ENCODE data around the gene SPACDR. TPM values are rescaled to one million over a fixed set of nuclear protein-coding genes. Genes with fewer than 3 reads are reported as not detected.

Gene SPACDR
- total and polyA plus RNA-seq, 2 donors, result 0.76 to 2.4 TPM

DNA sequence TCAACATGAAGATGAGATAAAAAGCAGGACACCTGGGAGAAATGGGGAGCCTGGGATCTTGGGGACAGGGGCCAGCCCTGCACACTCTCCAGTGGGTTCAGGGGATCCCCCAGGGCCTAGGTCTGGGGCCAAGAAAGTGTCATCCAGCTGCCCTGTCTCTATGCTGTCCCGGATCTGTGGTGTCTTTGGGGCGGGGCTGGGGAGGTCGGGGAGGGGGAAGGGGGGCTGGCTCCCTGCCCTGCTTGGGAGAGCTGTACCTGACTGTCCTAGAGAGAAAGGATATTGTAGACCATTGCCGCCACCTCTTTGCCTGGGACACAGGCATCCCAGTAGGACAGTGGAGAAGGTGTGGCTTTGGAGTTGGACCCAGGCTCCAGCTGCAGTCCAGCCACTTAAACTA lies 7.0 kb upstream of the SPACDR start:
- Histone ChIP-seq H3K36me3 (ENCODE audit: control insufficient read depth in 2 of 2, insufficient read depth in 2 of 2, low read length in 1 of 2) (peaks cover 65 to 84% of the 10 kb centered on the region in 2 donors), H3K4me3 (ENCODE audit: low read length in 2 of 2) (no peak overlapping the region), H3K4me1 (ENCODE audit: control insufficient read depth in 2 of 2, insufficient read depth in 2 of 2, low read length in 2 of 2) (peaks cover 6 to 42% of the 10 kb centered on the region in 2 donors), H3K27ac (ENCODE audit: low read depth in 1 of 2, low read length in 1 of 2) (no peak overlapping the region), H3K9me3 (ENCODE audit: control insufficient read depth in 2 of 2, insufficient read depth in 1 of 2, low read length in 1 of 2) (no peaks in the 10 kb centered on the region), H3K27me3 (ENCODE audit: control insufficient read depth in 2 of 2, insufficient read depth in 1 of 2, low read length in 1 of 2) (no peaks in the 10 kb centered on the region)
- 89% methylated on average over 4 of the region's 4 CpGs for WGBS
- no peak for DNase-seq (ENCODE audit: low read depth in 6 of 9, low spot score in 9 of 9)

DNA sequence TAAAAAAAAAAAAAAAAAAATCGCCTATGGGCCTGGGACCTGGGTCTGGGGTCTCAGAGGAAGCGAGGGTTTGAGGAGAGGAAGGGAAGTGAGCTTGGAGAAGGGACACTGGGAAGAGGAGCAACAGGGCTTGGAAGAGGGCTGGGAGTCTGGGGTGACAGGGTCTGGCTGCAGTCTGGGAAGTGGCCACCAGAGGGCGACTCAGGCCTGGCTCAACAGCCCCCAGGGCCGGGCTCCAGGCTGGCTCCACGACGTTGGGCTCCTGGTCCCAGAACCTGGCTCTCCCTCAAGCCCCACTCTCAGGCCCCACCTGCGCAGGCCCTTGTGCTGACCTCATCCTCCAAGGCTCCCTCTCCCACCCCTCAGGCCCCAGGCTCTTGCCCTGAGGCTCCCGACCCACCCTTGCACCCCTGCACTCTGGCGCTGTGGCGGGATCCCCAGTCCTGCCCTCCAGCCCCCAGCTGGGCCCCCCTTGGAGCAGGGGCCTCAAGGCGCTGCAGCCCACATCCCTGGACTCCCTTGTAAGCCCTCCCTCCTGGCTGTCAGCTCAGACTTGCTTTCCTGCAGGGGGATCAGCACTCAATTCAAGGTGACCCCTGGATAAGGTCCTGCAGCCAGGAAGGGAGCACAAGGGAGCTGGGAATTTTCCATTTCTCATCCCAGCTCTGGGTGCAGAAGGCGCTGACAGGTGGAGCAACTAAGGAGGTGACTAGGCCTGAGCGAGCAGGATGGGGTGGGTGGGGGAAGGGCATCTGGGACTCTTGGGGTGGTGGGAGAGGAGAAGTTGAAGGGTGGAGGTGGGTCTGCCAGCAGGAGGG lies 5.4 kb upstream of the SPACDR start:
- no peak overlapping the region for H3K4me3 ChIP-seq (ENCODE audit: low read length in 2 of 2)
- H3K36me3 ChIP-seq (ENCODE audit: control insufficient read depth in 2 of 2, insufficient read depth in 2 of 2, low read length in 1 of 2), result peaks cover 58 to 79% of the 10 kb centered on the region in 2 donors
- H3K27ac ChIP-seq (ENCODE audit: low read depth in 1 of 2, low read length in 1 of 2), result no peak overlapping the region
- 40% methylated on average over 13 of the region's 13 CpGs for WGBS
- no peaks in the 10 kb centered on the region for H3K9me3 ChIP-seq (ENCODE audit: control insufficient read depth in 2 of 2, insufficient read depth in 1 of 2, low read length in 1 of 2)
- DNase-seq (ENCODE audit: low read depth in 6 of 9, low spot score in 9 of 9), result peak in 4 of 9 donors; percentile 72 to 80 (median 74)
- peaks cover 0 to 26% of the 10 kb centered on the region in 2 donors for H3K4me1 ChIP-seq (ENCODE audit: control insufficient read depth in 2 of 2, insufficient read depth in 2 of 2, low read length in 2 of 2)
- H3K27me3 ChIP-seq (ENCODE audit: control insufficient read depth in 2 of 2, insufficient read depth in 1 of 2, low read length in 1 of 2), result no peaks in the 10 kb centered on the region

DNA sequence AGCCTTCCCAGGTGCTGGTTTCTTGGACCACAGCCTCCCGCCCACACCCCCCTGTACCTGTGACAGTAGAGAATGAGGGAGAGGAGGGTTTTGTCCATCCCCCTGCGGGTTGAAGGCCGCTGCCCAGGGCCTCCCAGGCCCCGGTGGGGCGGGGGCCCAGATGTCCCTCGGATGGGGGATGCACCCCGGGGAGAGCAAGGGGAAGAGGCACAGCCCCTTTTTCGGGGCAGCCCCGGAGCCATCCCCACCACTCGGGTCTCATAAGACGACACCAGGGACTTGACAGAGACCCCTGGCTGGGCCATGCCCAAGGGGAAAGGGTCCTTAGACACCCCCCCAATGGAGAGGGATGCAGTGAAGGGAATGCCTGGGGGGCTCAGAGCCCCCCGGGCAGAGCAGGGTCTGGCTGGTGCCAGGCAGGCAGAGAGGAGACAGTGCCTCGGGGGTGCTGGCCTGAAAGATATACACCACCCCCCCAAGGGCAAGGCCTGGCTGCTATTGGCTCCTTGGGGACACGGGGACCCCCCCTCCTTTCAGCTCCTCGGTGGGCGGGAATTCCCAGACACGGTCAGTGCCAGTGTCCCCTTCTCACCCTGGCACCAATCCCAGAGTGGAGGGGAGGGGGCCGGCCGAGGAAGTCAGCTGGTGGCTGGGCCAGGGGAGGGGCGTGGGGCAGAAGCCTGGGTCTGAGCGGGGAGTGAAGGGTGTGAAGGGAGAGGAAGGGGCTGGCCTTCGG lies 3.7 kb upstream of the SPACDR start:
- Histone ChIP-seq H3K36me3 (ENCODE audit: control insufficient read depth in 2 of 2, insufficient read depth in 2 of 2, low read length in 1 of 2) (peaks cover 50 to 77% of the 10 kb centered on the region in 2 donors), H3K4me1 (ENCODE audit: control insufficient read depth in 2 of 2, insufficient read depth in 2 of 2, low read length in 2 of 2) (peaks cover 0 to 17% of the 10 kb centered on the region in 2 donors), H3K4me3 (ENCODE audit: low read length in 2 of 2) (no peak overlapping the region), H3K27me3 (ENCODE audit: control insufficient read depth in 2 of 2, insufficient read depth in 1 of 2, low read length in 1 of 2) (no peaks in the 10 kb centered on the region), H3K9me3 (ENCODE audit: control insufficient read depth in 2 of 2, insufficient read depth in 1 of 2, low read length in 1 of 2) (no peaks in the 10 kb centered on the region), H3K27ac (ENCODE audit: low read depth in 1 of 2, low read length in 1 of 2) (no peak overlapping the region)
- no peak for DNase-seq (ENCODE audit: low read depth in 6 of 9, low spot score in 9 of 9)
- WGBS, result 95% methylated on average over 22 of the region's 22 CpGs

DNA sequence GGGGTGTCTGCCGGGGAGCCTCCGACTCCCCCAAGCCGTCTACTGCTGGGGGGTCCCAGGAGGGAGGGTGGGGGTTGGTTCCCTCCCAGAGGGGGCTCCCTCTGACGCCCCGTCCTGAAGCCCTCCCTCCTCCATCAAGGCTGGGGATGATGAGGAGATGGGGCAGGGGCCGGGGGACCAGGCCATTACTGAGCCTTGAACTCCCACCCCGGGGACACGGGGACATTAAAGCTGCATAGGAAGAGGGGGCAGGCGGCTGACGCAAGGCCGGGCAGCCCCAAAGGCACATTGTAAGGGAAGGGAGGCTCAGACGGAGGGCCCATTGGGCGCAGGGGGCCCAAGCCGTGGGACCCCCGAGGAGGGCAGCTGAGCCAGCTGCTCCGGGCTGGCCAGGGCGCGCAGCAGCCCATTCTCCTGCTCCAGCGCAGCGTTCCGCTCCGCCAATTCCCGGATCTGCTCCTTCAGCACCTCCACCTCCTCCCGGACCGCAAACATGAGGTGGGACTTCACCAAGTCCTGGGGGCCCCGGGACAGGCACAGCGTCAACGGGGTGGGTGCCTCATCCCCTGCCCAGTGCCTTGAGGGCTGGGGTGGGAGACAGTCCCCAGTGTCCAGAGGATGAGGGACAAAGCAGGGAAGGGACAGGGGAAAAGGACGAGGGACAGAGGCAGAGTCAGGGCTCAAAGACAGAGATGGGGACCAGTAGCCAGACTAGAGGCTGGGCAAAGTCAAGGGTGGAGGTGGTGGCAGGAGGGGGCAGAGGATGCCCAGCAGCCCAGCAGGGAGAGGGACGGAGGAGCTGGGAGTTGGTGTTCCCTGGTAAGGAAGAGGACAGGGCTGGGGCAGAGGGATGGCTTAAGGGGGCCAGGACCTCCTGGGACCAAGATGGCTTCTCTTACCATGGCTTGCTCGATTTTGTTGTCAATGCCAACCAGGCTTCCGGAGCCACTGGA lies 2.9 kb upstream of the SPACDR start:
- peaks cover 41 to 72% of the 10 kb centered on the region in 2 donors for H3K36me3 ChIP-seq (ENCODE audit: control insufficient read depth in 2 of 2, insufficient read depth in 2 of 2, low read length in 1 of 2)
- WGBS, result 97% methylated on average over 32 of the region's 32 CpGs
- H3K9me3 ChIP-seq (ENCODE audit: control insufficient read depth in 2 of 2, insufficient read depth in 1 of 2, low read length in 1 of 2), result no peaks in the 10 kb centered on the region
- H3K4me3 ChIP-seq (ENCODE audit: low read length in 2 of 2), result no peak overlapping the region
- DNase-seq (ENCODE audit: low read depth in 6 of 9, low spot score in 9 of 9), result no peak
- no peak overlapping the region for H3K27ac ChIP-seq (ENCODE audit: low read depth in 1 of 2, low read length in 1 of 2)
- peaks cover 0 to 15% of the 10 kb centered on the region in 2 donors for H3K4me1 ChIP-seq (ENCODE audit: control insufficient read depth in 2 of 2, insufficient read depth in 2 of 2, low read length in 2 of 2)
- no peaks in the 10 kb centered on the region for H3K27me3 ChIP-seq (ENCODE audit: control insufficient read depth in 2 of 2, insufficient read depth in 1 of 2, low read length in 1 of 2)

DNA sequence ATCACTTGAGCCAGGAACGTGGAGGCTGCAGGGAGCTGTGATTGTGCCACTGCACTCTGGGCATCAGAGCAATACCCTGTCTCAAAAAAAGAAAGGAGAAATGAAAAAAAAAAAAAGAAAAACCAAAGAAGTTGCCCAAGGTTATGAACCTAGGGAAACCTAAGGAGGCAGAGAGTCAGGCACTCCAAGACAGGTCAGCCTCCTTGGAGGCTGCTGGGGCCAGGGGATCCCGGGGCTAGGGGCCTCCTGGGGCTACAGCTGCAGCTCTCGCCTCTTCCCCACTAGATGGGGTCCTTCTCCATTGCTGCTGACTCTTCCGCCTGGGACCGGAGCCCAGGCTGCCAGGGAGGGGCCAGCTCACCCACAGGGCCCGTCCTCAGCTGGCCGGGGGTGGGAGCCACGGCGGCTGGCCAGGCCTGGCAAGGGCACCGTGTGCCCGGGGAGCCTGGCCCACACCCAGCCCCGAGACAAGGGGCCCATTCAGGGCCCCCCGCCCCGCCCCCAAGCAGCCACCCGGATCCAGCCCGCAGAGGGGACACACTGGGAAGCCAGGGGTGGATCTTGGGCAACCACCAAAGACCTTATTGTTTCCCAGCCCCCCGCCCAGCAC lies 1.7 kb upstream of the SPACDR start:
- H3K4me1 ChIP-seq (ENCODE audit: control insufficient read depth in 2 of 2, insufficient read depth in 2 of 2, low read length in 2 of 2), result peaks cover 0 to 15% of the 10 kb centered on the region in 2 donors
- DNase-seq (ENCODE audit: low read depth in 6 of 9, low spot score in 9 of 9), result no peak
- peaks cover 38 to 68% of the 10 kb centered on the region in 2 donors for H3K36me3 ChIP-seq (ENCODE audit: control insufficient read depth in 2 of 2, insufficient read depth in 2 of 2, low read length in 1 of 2)
- WGBS, result 74% methylated on average over 17 of the region's 17 CpGs
- H3K27ac ChIP-seq (ENCODE audit: low read depth in 1 of 2, low read length in 1 of 2), result no peak overlapping the region
- H3K9me3 ChIP-seq (ENCODE audit: control insufficient read depth in 2 of 2, insufficient read depth in 1 of 2, low read length in 1 of 2), result no peaks in the 10 kb centered on the region
- no peak overlapping the region for H3K4me3 ChIP-seq (ENCODE audit: low read length in 2 of 2)
- H3K27me3 ChIP-seq (ENCODE audit: control insufficient read depth in 2 of 2, insufficient read depth in 1 of 2, low read length in 1 of 2), result no peaks in the 10 kb centered on the region

DNA sequence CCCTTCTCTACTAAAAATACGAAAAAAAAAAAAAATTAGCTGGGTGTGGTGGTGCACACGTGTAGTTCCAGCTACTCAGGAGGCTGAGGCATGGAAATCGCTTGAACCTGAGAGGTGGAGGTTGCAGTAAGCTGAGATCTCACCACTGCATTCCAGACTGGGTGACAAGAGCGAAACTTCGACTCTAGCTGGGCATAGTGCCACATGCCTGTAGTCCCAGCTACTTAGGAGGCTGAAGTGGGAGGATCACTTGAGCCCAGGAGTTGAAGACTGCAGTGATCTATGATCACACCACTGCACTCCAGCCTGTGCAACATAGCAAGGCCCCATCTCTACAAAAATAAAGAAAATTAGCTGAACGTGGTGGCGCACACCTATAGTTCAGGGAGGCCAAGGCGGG lies 1.2 kb upstream of the SPACDR start:
- Histone ChIP-seq H3K9me3 (ENCODE audit: control insufficient read depth in 2 of 2, insufficient read depth in 1 of 2, low read length in 1 of 2) (no peaks in the 10 kb centered on the region), H3K36me3 (ENCODE audit: control insufficient read depth in 2 of 2, insufficient read depth in 2 of 2, low read length in 1 of 2) (peaks cover 37 to 69% of the 10 kb centered on the region in 2 donors), H3K4me3 (ENCODE audit: low read length in 2 of 2) (no peak overlapping the region), H3K27ac (ENCODE audit: low read depth in 1 of 2, low read length in 1 of 2) (no peak overlapping the region), H3K4me1 (ENCODE audit: control insufficient read depth in 2 of 2, insufficient read depth in 2 of 2, low read length in 2 of 2) (peaks cover 0 to 15% of the 10 kb centered on the region in 2 donors), H3K27me3 (ENCODE audit: control insufficient read depth in 2 of 2, insufficient read depth in 1 of 2, low read length in 1 of 2) (no peaks in the 10 kb centered on the region)
- 98% methylated on average over 8 of the region's 8 CpGs for WGBS
- no peak for DNase-seq (ENCODE audit: low read depth in 6 of 9, low spot score in 9 of 9)

DNA sequence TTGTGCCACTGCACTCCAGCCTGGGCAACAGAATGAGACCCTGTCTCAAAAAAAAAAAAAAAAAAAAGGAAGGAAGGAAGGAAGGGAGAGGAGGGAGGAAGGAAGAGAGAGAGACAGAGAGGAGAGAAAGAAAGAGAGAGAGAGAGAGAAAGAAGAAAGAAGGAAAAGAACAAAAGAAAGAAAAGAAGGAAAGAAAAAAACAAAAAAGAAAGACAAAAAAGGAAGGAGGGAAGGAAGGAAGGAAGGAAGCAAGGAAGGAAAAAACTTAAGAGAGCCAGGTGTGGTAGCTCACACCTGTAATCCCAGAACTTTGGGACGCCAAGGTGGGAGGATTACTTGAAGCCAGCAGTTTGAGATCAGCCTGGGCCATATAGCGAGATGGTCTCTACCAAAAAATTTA lies 731 bp upstream of the SPACDR start:
- DNase-seq (ENCODE audit: low read depth in 6 of 9, low spot score in 9 of 9), result no peak
- no peaks in the 10 kb centered on the region for H3K27me3 ChIP-seq (ENCODE audit: control insufficient read depth in 2 of 2, insufficient read depth in 1 of 2, low read length in 1 of 2)
- H3K9me3 ChIP-seq (ENCODE audit: control insufficient read depth in 2 of 2, insufficient read depth in 1 of 2, low read length in 1 of 2), result no peaks in the 10 kb centered on the region
- H3K4me3 ChIP-seq (ENCODE audit: low read length in 2 of 2), result no peak overlapping the region
- H3K27ac ChIP-seq (ENCODE audit: low read depth in 1 of 2, low read length in 1 of 2), result no peak overlapping the region
- peaks cover 0 to 13% of the 10 kb centered on the region in 2 donors for H3K4me1 ChIP-seq (ENCODE audit: control insufficient read depth in 2 of 2, insufficient read depth in 2 of 2, low read length in 2 of 2)
- H3K36me3 ChIP-seq (ENCODE audit: control insufficient read depth in 2 of 2, insufficient read depth in 2 of 2, low read length in 1 of 2), result peaks cover 39 to 68% of the 10 kb centered on the region in 2 donors
- 97% methylated on average over 2 of the region's 2 CpGs for WGBS

DNA sequence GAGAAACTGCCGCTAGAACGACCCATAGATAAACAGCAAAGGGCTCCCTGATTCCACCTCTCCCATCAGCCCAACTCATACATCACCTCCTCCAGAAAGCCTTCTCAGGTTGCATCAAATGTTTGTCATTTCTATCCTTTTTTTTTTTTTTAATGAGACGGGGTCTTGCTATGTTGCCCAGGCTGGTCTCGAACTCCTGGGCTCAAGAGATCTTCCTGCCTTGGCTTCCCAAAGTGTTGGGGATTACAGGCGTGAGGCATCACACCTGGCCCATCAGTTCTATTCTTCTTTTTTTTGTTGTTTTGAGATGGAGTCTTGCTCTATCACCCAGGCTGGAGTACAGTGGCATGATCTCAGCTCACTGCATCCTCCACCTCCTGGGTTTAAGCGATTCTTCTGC lies 7.0 kb downstream of the SPACDR start:
- DNase-seq (ENCODE audit: low read depth in 6 of 9, low spot score in 9 of 9), result no peak
- 99% methylated on average over 6 of the region's 6 CpGs for WGBS
- no peaks in the 10 kb centered on the region for H3K9me3 ChIP-seq (ENCODE audit: control insufficient read depth in 2 of 2, insufficient read depth in 1 of 2, low read length in 1 of 2)
- H3K27ac ChIP-seq (ENCODE audit: low read depth in 1 of 2, low read length in 1 of 2), result no peak overlapping the region
- peaks cover 24 to 28% of the 10 kb centered on the region in 2 donors for H3K36me3 ChIP-seq (ENCODE audit: control insufficient read depth in 2 of 2, insufficient read depth in 2 of 2, low read length in 1 of 2)
- no peaks in the 10 kb centered on the region for H3K27me3 ChIP-seq (ENCODE audit: control insufficient read depth in 2 of 2, insufficient read depth in 1 of 2, low read length in 1 of 2)
- peaks cover 10 to 32% of the 10 kb centered on the region in 2 donors for H3K4me1 ChIP-seq (ENCODE audit: control insufficient read depth in 2 of 2, insufficient read depth in 2 of 2, low read length in 2 of 2)
- no peak overlapping the region for H3K4me3 ChIP-seq (ENCODE audit: low read length in 2 of 2)

Measured in thymus (tissue), 11 donors.